ENCODE measurements around the gene FXYD6.

GRCh38 chr11:117832511-117832910, 43.9 kb downstream of the FXYD6 start:
- no peak for TF ChIP-seq GATA2 (IDR thresholded peaks at IDR 0.05; ENCODE audit: low read depth, low read length)
- TF ChIP-seq GATA3 (IDR thresholded peaks at IDR 0.05; ENCODE audit: low read depth, low read length): no peak
